Iris pigment epithelial cell (primary cell): ENCODE measurements around the gene CAMK2B.

ENCODE experiments used
- DNase-seq: peaks from one replicate; pipeline ENCODE4 v3.0.0-alpha.2; 2011; ENCODE audit warnings: low read depth

The CAMK2B gene

GRCh38 chr7:44308596-44309270 lies 16.7 kb downstream of the CAMK2B start:
- DNase-seq, result no peak

GRCh38 chr7:44307905-44308595 lies 17.3 kb downstream of the CAMK2B start:
- DNase-seq, result no peak

GRCh38 chr7:44307301-44307900 lies 18.0 kb downstream of the CAMK2B start:
- peak; percentile 26 for DNase-seq

GRCh38 chr7:44306606-44307005 lies 18.8 kb downstream of the CAMK2B start:
- no peak for DNase-seq

GRCh38 chr7:44305564-44306507 lies 19.6 kb downstream of the CAMK2B start:
- DNase-seq, result no peak

GRCh38 chr7:44294325-44295069 lies 30.9 kb downstream of the CAMK2B start:
- no peak for DNase-seq

GRCh38 chr7:44293561-44294324 lies 31.7 kb downstream of the CAMK2B start:
- no peak for DNase-seq

GRCh38 chr7:44292876-44293560 lies 32.4 kb downstream of the CAMK2B start:
- DNase-seq, result no peak

- no peak for DNase-seq
These were observed 33.0 kb downstream of the CAMK2B start for GRCh38 chr7:44292420-44292817.

- no peak for DNase-seq
These were observed 33.5 kb downstream of the CAMK2B start for GRCh38 chr7:44291733-44292419.

GRCh38 chr7:44291066-44291732 lies 34.2 kb downstream of the CAMK2B start:
- peak; percentile 75 for DNase-seq

- DNase-seq, result no peak
These were observed 35.2 kb downstream of the CAMK2B start for GRCh38 chr7:44290252-44290620.

- DNase-seq, result no peak
These were observed 35.8 kb downstream of the CAMK2B start for GRCh38 chr7:44289341-44290251.

GRCh38 chr7:44288811-44289340 lies 36.5 kb downstream of the CAMK2B start:
- no peak for DNase-seq

GRCh38 chr7:44288381-44288685 lies 37.1 kb downstream of the CAMK2B start:
- no peak for DNase-seq

GRCh38 chr7:44287488-44288380 lies 37.7 kb downstream of the CAMK2B start:
- DNase-seq, result no peak
